ENCODE measurements around the gene IQCK.

GRCh38 chr16:19748389-19749168 lies 30.5 kb downstream of the IQCK start:
- TF ChIP-seq CTCF (IDR thresholded peaks at IDR 0.05), result no peak
- TF ChIP-seq POLR2A (IDR thresholded peaks at IDR 0.05), result no peak

All from right lobe of liver (tissue), 4 donors.